IMR-90 (cell line): ENCODE measurements around the gene TBC1D8. TPM values are rescaled to one million over a fixed set of nuclear protein-coding genes. Genes with fewer than 3 reads are reported as not detected.

Experiments
- ATAC-seq: fragments of 200-7000 bp; cut with Tn5 transposase; 2 replicates; pipeline ENCODE4 v1.9.1; 2020; ENCODE audit warnings: low read depth, mild to moderate bottlenecking, moderate library complexity
- BruUV-seq: library from RNA; stranded (reverse); fragments of 400-500 nt; replicated peaks from 2 replicates; lab custom pipeline; 2021; lab: Mats Ljungman, UMichigan
- CTCF ChIA-PET: fragments of 300-600 bp; formaldehyde crosslinking; extraction: SDS; loops from one replicate; lab custom pipeline; 2021; ENCODE audit warnings: antibody characterized with exemption; lab: Yijun Ruan, JAX
- POLR2A ChIA-PET: fragments of 300-600 bp; sonication (Branson Sonifier 250); formaldehyde crosslinking; loops from one replicate; lab custom pipeline; 2022; ENCODE audit warnings: antibody characterized with exemption; ENCODE audit not compliant: unreplicated experiment; lab: Charles Lee
- DNase-seq: peaks from one replicate; pipeline ENCODE4 v3.0.0; 2013
- H2AFZ ChIP-seq: replicated peaks from 2 replicates; pipeline ENCODE3; 2013; ENCODE audit warnings: low read length, mild to moderate bottlenecking; ENCODE audit not compliant: poor library complexity
- H2AK5ac ChIP-seq: 2 replicates; pipeline ENCODE4 v1.6.1; 2013; ENCODE audit warnings: low read depth, low read length, inconsistent platforms
- H2AK9ac ChIP-seq: replicated peaks from 2 replicates; pipeline ENCODE3; 2013; ENCODE audit warnings: mild to moderate bottlenecking, low read depth, low read length, moderate library complexity; ENCODE audit not compliant: poor library complexity
- H2BK120ac ChIP-seq: 2 replicates; pipeline ENCODE4 v1.6.1; 2013; ENCODE audit warnings: low read depth, low read length, inconsistent platforms
- H2BK15ac ChIP-seq: 3 replicates; pipeline ENCODE4 v1.6.1; 2013; ENCODE audit warnings: low read depth, low read length, inconsistent platforms
- H2BK20ac ChIP-seq: 2 replicates; pipeline ENCODE4 v1.6.1; 2013; ENCODE audit warnings: low read depth, mild to moderate bottlenecking, inconsistent platforms, low read length, moderate library complexity
- H2BK5ac ChIP-seq: 2 replicates; pipeline ENCODE4 v1.6.1; 2013; ENCODE audit warnings: mild to moderate bottlenecking, low read depth, low read length, inconsistent platforms; ENCODE audit not compliant: poor library complexity, severe bottlenecking
- H3K14ac ChIP-seq: replicated peaks from 2 replicates; pipeline ENCODE4 v1.6.1; 2013; ENCODE audit warnings: low read depth, low read length, inconsistent platforms
- H3K18ac ChIP-seq: 2 replicates; pipeline ENCODE4 v1.6.1; 2013; ENCODE audit warnings: low read depth, low read length, control low read depth
- H3K23ac ChIP-seq: 2 replicates; pipeline ENCODE4 v1.6.1; 2013; ENCODE audit warnings: low read depth, low read length, inconsistent platforms
- H3K27ac ChIP-seq: 2 replicates; pipeline ENCODE4 v1.5.1; 2013; ENCODE audit warnings: mild to moderate bottlenecking, control low read depth, low read length; ENCODE audit not compliant: insufficient read depth
- H3K27me3 ChIP-seq: 2 replicates; pipeline ENCODE4 v1.6.1; 2013; ENCODE audit warnings: low read length; ENCODE audit not compliant: control insufficient read depth, insufficient read depth
- H3K36me3 ChIP-seq: 2 replicates; pipeline ENCODE4 v1.6.1; 2013; ENCODE audit warnings: low read length, mixed read lengths; ENCODE audit not compliant: control insufficient read depth, insufficient read depth
- H3K4ac ChIP-seq: 2 replicates; pipeline ENCODE4 v1.6.1; 2013; ENCODE audit warnings: low read depth, low read length, inconsistent platforms
- H3K4me1 ChIP-seq: 2 replicates; pipeline ENCODE4 v1.6.1; 2013; ENCODE audit warnings: low read length, mixed read lengths; ENCODE audit not compliant: control insufficient read depth, insufficient read depth
- H3K4me2 ChIP-seq: 2 replicates; pipeline ENCODE4 v1.6.1; 2013; ENCODE audit warnings: low read depth, mild to moderate bottlenecking, control low read depth, low read length, moderate library complexity
- H3K4me3 ChIP-seq: 2 replicates; pipeline ENCODE4 v1.5.1; 2013; ENCODE audit warnings: low read depth, mild to moderate bottlenecking, control low read depth, low read length, moderate library complexity; ENCODE audit not compliant: insufficient read depth
- H3K56ac ChIP-seq: 2 replicates; pipeline ENCODE4 v1.6.1; 2013; ENCODE audit warnings: low read length, inconsistent platforms; ENCODE audit not compliant: insufficient read depth; ENCODE audit errors: extremely low read depth
- H3K79me1 ChIP-seq, 2 experiments: 2 replicates each; pipeline ENCODE4 v1.6.1; 2013; ENCODE audit warnings: low read length in 2 of 2, inconsistent platforms in 1 of 2, low read depth in 1 of 2
- H3K9ac ChIP-seq: 2 replicates; pipeline ENCODE4 v1.6.1; 2013; ENCODE audit warnings: low read depth, low read length, control low read depth
- H3K9me1 ChIP-seq: 2 replicates; pipeline ENCODE4 v1.6.1; 2013; ENCODE audit warnings: low read length, inconsistent platforms; ENCODE audit not compliant: insufficient read depth
- H3K9me3 ChIP-seq: 2 replicates; pipeline ENCODE4 v1.6.1; 2013; ENCODE audit warnings: low read length; ENCODE audit not compliant: control insufficient read depth, insufficient read depth
- H4K20me1 ChIP-seq: 2 replicates; pipeline ENCODE4 v1.6.1; 2013; ENCODE audit warnings: low read length, inconsistent platforms; ENCODE audit not compliant: insufficient read depth
- H4K5ac ChIP-seq: 2 replicates; pipeline ENCODE4 v1.6.1; 2013; ENCODE audit warnings: mild to moderate bottlenecking, low read depth, low read length, control low read depth
- H4K8ac ChIP-seq, 2 experiments: 2 replicates each; pipeline ENCODE4 v1.6.1; 2013; ENCODE audit warnings: low read depth in 2 of 2, low read length in 2 of 2, control low read depth in 1 of 2, inconsistent platforms in 1 of 2
- H4K91ac ChIP-seq: 2 replicates; pipeline ENCODE4 v1.6.1; 2013; ENCODE audit warnings: low read depth, low read length, inconsistent platforms; ENCODE audit not compliant: insufficient read depth
- CHD1 ChIP-seq: IDR thresholded peaks from 2 replicates; pipeline ENCODE4 v1.6.1; 2012; ENCODE audit warnings: low read depth, low read length, improper control_type of control experiment
- ELK1 ChIP-seq: fragments of 150-350 bp; IDR thresholded peaks from 2 replicates; pipeline ENCODE4 v1.6.1; 2016; ENCODE audit warnings: low read depth, mild to moderate bottlenecking, low read length, moderate library complexity, borderline replicate concordance
- FOS ChIP-seq: fragments of 150-350 bp; IDR thresholded peaks from 2 replicates; pipeline ENCODE4 v1.6.1; 2016; ENCODE audit warnings: low read depth, low read length
- MAZ ChIP-seq: IDR thresholded peaks from 2 replicates; pipeline ENCODE4 v1.6.1; 2012; ENCODE audit warnings: low read depth, mild to moderate bottlenecking, low read length, improper control_type of control experiment, moderate library complexity, borderline replicate concordance
- RCOR1 ChIP-seq: IDR thresholded peaks from 2 replicates; pipeline ENCODE4 v1.6.1; 2012; ENCODE audit warnings: mild to moderate bottlenecking, low read length, improper control_type of control experiment; ENCODE audit not compliant: insufficient replicate concordance
- WGBS, 2 experiments: methylation state at CpG; one replicate each; pipeline versions ENCODE4 v1.1.5 to v1.1.7; 2013; ENCODE audit warnings: missing lambda C conversion rate in 2 of 2; ENCODE audit not compliant: insufficient read length in 1 of 2; ENCODE audit errors: extremely low coverage in 2 of 2; 5-methylcytosine and 5-hydroxymethylcytosine counted together
- dilution Hi-C: fragments of 300-500 bp; cut with HindIII; formaldehyde crosslinking; loops from one replicate; pipeline ENCODE4 v1.14.3; 2018; ENCODE audit warnings: low sequenced_read_pairs; ENCODE audit not compliant: unreplicated experiment
- in situ Hi-C: fragments of 300-500 bp; cut with MboI; formaldehyde crosslinking; loops from 3 replicates; pipeline ENCODE4 v1.14.3; 2019; ENCODE audit warnings: low sequenced_read_pairs, inconsistent platforms, mixed read lengths
- intact Hi-C: fragments of 100-400 bp; cut with micrococcal nuclease; formaldehyde crosslinking; loops from 2 replicates; pipeline ENCODE4 v1.10.0; 2022
- polyA plus RNA-seq, 3 experiments: library from polyadenylated mRNA; depleted of rRNA; stranded (reverse); fragments of >200 nt; gene quantifications; 2 replicates each; pipeline ENCODE4 v1.2.3, GENCODE V29; 2012; ENCODE audit warnings: low replicate concordance in 1 of 3
- total RNA-seq: library from RNA; depleted of rRNA; stranded (reverse); fragments of >200 nt; gene quantifications from 2 replicates; pipeline ENCODE4 v1.2.3, GENCODE V29; 2012

Gene TBC1D8
- total and polyA plus RNA-seq, 2 of the 4 experiments (the other 2 are of a cell fraction): 1.3 to 1.5 TPM

- Histone ChIP-seq H3K4ac (no peak overlapping the region), H4K8ac (no peak overlapping the region), H3K27ac (no peak overlapping the region), H3K9me1 (peaks cover 4% of the 10 kb centered on the region; the same call in 1 of the 2 replicates), H3K56ac (no peak overlapping the region), H2BK15ac (no peak overlapping the region), H3K27me3 (no peaks in the 10 kb centered on the region), H3K4me2 (no peak overlapping the region), H3K23ac (no peak overlapping the region), H4K5ac (no peak overlapping the region), H2AK5ac (no peak overlapping the region), H3K9me3 (no peaks in the 10 kb centered on the region), H3K14ac (no peak overlapping the region), H3K9ac (no peak overlapping the region), H2BK20ac (no peak overlapping the region), H3K18ac (no peak overlapping the region), H2AK9ac (peak overlapping the region; percentile 23), H2BK120ac (no peak overlapping the region), H2BK5ac (no peak overlapping the region), H4K91ac (no peak overlapping the region), H3K4me3 (no peak overlapping the region), H3K4me1 (no peaks in the 10 kb centered on the region), H3K36me3 (peaks cover 18% of the 10 kb centered on the region), H4K20me1 (no peaks in the 10 kb centered on the region), H2AFZ (no peak overlapping the region), H3K79me1 (peaks cover 0 to 20% of the 10 kb centered on the region in 2 experiments; a peak in 2 of 4 replicates)
- in situ Hi-C loops (no loop called here), intact Hi-C loops (no loop called here), dilution Hi-C loops (no loop called here)
- DNase-seq (no peak), ATAC-seq (no peak)
- WGBS, 2 experiments: 95% methylated on average over 7 of the region's 16 CpGs; no CpG with 5 or more reads in 1 of the 2 experiments
- TF ChIP-seq MAZ: no peak
- TF ChIP-seq FOS: no peak
- TF ChIP-seq CHD1: no peak
- TF ChIP-seq ELK1: no peak
- TF ChIP-seq RCOR1: no peak
- POLR2A ChIA-PET: no interaction called here
- CTCF ChIA-PET: no interaction called here
- no TSS peak for BruUV-seq
Observed at GRCh38 chr2:101022221-101022620, 129.0 kb downstream of the TBC1D8 start.
